H9 (cell line): ENCODE data around the gene VTI1B. TPM values are rescaled to one million over a fixed set of nuclear protein-coding genes. Genes with fewer than 3 reads are reported as not detected.

Experiments used
- DNase-seq: peaks from one replicate; pipeline ENCODE4 v3.0.0-alpha.2; 2017
- H2AFZ ChIP-seq: one replicate; pipeline ENCODE4 v1.6.1; 2013; ENCODE audit warnings: mild to moderate bottlenecking, low read length, control low read depth, moderate library complexity
- H2AK5ac ChIP-seq: 2 replicates; pipeline ENCODE4 v1.6.1; 2013; ENCODE audit warnings: low read length, control low read depth, mixed read lengths; ENCODE audit not compliant: insufficient read length
- H2BK120ac ChIP-seq: one replicate; pipeline ENCODE4 v1.6.1; 2013; ENCODE audit warnings: low read depth, mild to moderate bottlenecking, low read length, control low read depth, inconsistent platforms; ENCODE audit not compliant: poor library complexity, severe bottlenecking
- H2BK12ac ChIP-seq: 2 replicates; pipeline ENCODE4 v1.6.1; 2013; ENCODE audit warnings: low read length, control low read depth, mixed read lengths, low read depth; ENCODE audit not compliant: insufficient read length
- H2BK15ac ChIP-seq: 2 replicates; pipeline ENCODE4 v1.6.1; 2013; ENCODE audit warnings: low read depth, low read length, control low read depth
- H2BK20ac ChIP-seq: one replicate; pipeline ENCODE4 v1.6.1; 2013; ENCODE audit warnings: low read depth, mild to moderate bottlenecking, low read length, control low read depth, inconsistent platforms; ENCODE audit not compliant: poor library complexity, severe bottlenecking
- H2BK5ac ChIP-seq: 2 replicates; pipeline ENCODE4 v1.6.1; 2013; ENCODE audit warnings: low read length, control low read depth, mixed read lengths; ENCODE audit not compliant: insufficient read length
- H3K14ac ChIP-seq: 2 replicates; pipeline ENCODE4 v1.6.1; 2013; ENCODE audit warnings: low read length, control low read depth; ENCODE audit not compliant: insufficient read depth
- H3K18ac ChIP-seq: 2 replicates; pipeline ENCODE4 v1.6.1; 2013; ENCODE audit warnings: low read depth, mild to moderate bottlenecking, mixed read lengths, low read length, control low read depth; ENCODE audit not compliant: insufficient read length
- H3K23ac ChIP-seq: 2 replicates; pipeline ENCODE4 v1.6.1; 2013; ENCODE audit warnings: low read length, control low read depth, mixed read lengths, low read depth; ENCODE audit not compliant: insufficient read length
- H3K23me2 ChIP-seq: 2 replicates; pipeline ENCODE4 v1.6.1; 2013; ENCODE audit warnings: low read depth, mild to moderate bottlenecking, mixed read lengths, low read length, control low read depth; ENCODE audit not compliant: insufficient read length, poor library complexity, severe bottlenecking
- H3K27ac ChIP-seq: 2 replicates; pipeline ENCODE4 v1.5.1; 2013; ENCODE audit warnings: low read length, control low read depth, mixed read lengths, low read depth; ENCODE audit not compliant: insufficient read length
- H3K27me3 ChIP-seq: 2 replicates; pipeline ENCODE4 v1.6.1; 2013; ENCODE audit warnings: low read length, control low read depth, inconsistent platforms; ENCODE audit not compliant: insufficient read depth
- H3K4ac ChIP-seq: 2 replicates; pipeline ENCODE4 v1.6.1; 2013; ENCODE audit warnings: low read depth, mild to moderate bottlenecking, control low read depth, inconsistent platforms, low read length, moderate library complexity
- H3K4me1 ChIP-seq: 2 replicates; pipeline ENCODE4 v1.6.1; 2013; ENCODE audit warnings: low read length, control low read depth, inconsistent platforms; ENCODE audit not compliant: insufficient read depth
- H3K4me2 ChIP-seq: 2 replicates; pipeline ENCODE4 v1.6.1; 2013; ENCODE audit warnings: low read length, control low read depth, mixed read lengths; ENCODE audit not compliant: insufficient read length, insufficient read depth
- H3K56ac ChIP-seq: 2 replicates; pipeline ENCODE4 v1.6.1; 2013; ENCODE audit warnings: low read depth, mild to moderate bottlenecking, mixed read lengths, low read length, control low read depth; ENCODE audit not compliant: insufficient read length
- H3K79me1 ChIP-seq: 2 replicates; pipeline ENCODE4 v1.6.1; 2013; ENCODE audit warnings: low read depth, mild to moderate bottlenecking, moderate library complexity, low read length, control low read depth, inconsistent platforms; ENCODE audit not compliant: insufficient read depth, poor library complexity, severe bottlenecking
- H3K79me2 ChIP-seq: 2 replicates; pipeline ENCODE4 v1.6.1; 2013; ENCODE audit warnings: low read length, control low read depth, inconsistent platforms; ENCODE audit not compliant: insufficient read depth
- H3K9ac ChIP-seq: 2 replicates; pipeline ENCODE4 v1.6.1; 2013; ENCODE audit warnings: low read length, control low read depth, mixed read lengths; ENCODE audit not compliant: insufficient read length; ENCODE audit errors: extremely low read depth
- H3K9me3 ChIP-seq: one replicate; pipeline ENCODE4 v1.6.1; 2013; ENCODE audit warnings: low read depth, low read length, inconsistent platforms; ENCODE audit not compliant: control insufficient read depth
- H3T11ph ChIP-seq: one replicate; pipeline ENCODE4 v1.6.1; 2013; ENCODE audit warnings: mild to moderate bottlenecking, low read length, control low read depth, inconsistent platforms
- H4K20me1 ChIP-seq: one replicate; pipeline ENCODE4 v1.6.1; 2013; ENCODE audit not compliant: control insufficient read depth, insufficient read length, insufficient read depth
- H4K5ac ChIP-seq: 2 replicates; pipeline ENCODE4 v1.6.1; 2013; ENCODE audit warnings: low read depth, mild to moderate bottlenecking, mixed read lengths, low read length, control low read depth; ENCODE audit not compliant: insufficient read length
- H4K8ac ChIP-seq: replicated peaks from 2 replicates; pipeline ENCODE4 v1.6.1; 2013; ENCODE audit warnings: low read length, control low read depth, mixed read lengths, low read depth; ENCODE audit not compliant: insufficient read length
- H4K91ac ChIP-seq: 2 replicates; pipeline ENCODE4 v1.6.1; 2013; ENCODE audit warnings: low read depth, mild to moderate bottlenecking, moderate library complexity, mixed read lengths, low read length, control low read depth; ENCODE audit not compliant: insufficient read length
- H3K27ac Mint-ChIP-seq, 3 experiments: 2 replicates in 2 of 3; 3 replicates in 1 of 3; pipeline ENCODE4 v1.8.0; 2020 to 2021; ENCODE audit warnings: mixed read lengths in 3 of 3, mild to moderate bottlenecking in 1 of 3, moderate library complexity in 1 of 3
- H3K27me3 Mint-ChIP-seq: 2 replicates; pipeline ENCODE4 v1.8.0; 2021; ENCODE audit warnings: low read depth, mild to moderate bottlenecking, moderate library complexity, mixed read lengths
- H3K36me3 Mint-ChIP-seq, 3 experiments: 2 replicates in 2 of 3; 3 replicates in 1 of 3; pipeline ENCODE4 v1.8.0; 2020 to 2021; ENCODE audit warnings: low read depth in 3 of 3, mixed read lengths in 3 of 3; ENCODE audit not compliant: insufficient read depth in 1 of 3
- H3K4me1 Mint-ChIP-seq, 2 experiments: 2 replicates each; pipeline ENCODE4 v1.8.0; 2020; ENCODE audit warnings: mixed read lengths in 2 of 2
- H3K4me3 Mint-ChIP-seq, 2 experiments: 2 replicates in 1 of 2; 3 replicates in 1 of 2; pipeline ENCODE4 v1.8.0; 2020 to 2021; ENCODE audit warnings: mild to moderate bottlenecking in 2 of 2, mixed read lengths in 2 of 2, moderate library complexity in 1 of 2
- H3K9me3 Mint-ChIP-seq, 2 experiments: 2 replicates in 1 of 2; 3 replicates in 1 of 2; pipeline ENCODE4 v1.8.0; 2020; ENCODE audit warnings: mild to moderate bottlenecking in 2 of 2, mixed read lengths in 2 of 2, moderate library complexity in 1 of 2
- WGBS: extraction: QIAGEN DNeasy Blood & Tissue Kit; methylation state at CpG from one replicate; pipeline ENCODE4 v1.1.7; 2013; ENCODE audit warnings: missing lambda C conversion rate, low lambda C conversion rate, mixed read lengths; ENCODE audit not compliant: insufficient read length; ENCODE audit errors: extremely low coverage; 5-methylcytosine and 5-hydroxymethylcytosine counted together
- long read RNA-seq: library from polyadenylated mRNA; unstranded; transcript quantifications from one replicate; pipeline ENCODE4 v2.0.0, GENCODE V29; 2020
- total RNA-seq: library from RNA; stranded (reverse); gene quantifications from 2 replicates; pipeline ENCODE4 v1.2.1, GENCODE V29; 2021
- TF ChIP-seq, protein P1 (sequence below): fragments of 200-600 bp; sonication (generic); conservative IDR thresholded peaks from 3 replicates; pipeline ENCODE4 v1.8.0; 2021; ENCODE audit warnings: antibody characterized with exemption, mild to moderate bottlenecking

VTI1B gene, protein sequence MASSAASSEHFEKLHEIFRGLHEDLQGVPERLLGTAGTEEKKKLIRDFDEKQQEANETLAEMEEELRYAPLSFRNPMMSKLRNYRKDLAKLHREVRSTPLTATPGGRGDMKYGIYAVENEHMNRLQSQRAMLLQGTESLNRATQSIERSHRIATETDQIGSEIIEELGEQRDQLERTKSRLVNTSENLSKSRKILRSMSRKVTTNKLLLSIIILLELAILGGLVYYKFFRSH
- 118 and 121 TPM in 2 replicates for total RNA-seq
- long read RNA-seq, full-length matches to known transcripts: 216 of 244 reads
- long read RNA-seq, partial matches to known transcripts: 2 of 244 reads
- long read RNA-seq, other reads (novel, unspliced or antisense): 26 of 244 reads

DNA sequence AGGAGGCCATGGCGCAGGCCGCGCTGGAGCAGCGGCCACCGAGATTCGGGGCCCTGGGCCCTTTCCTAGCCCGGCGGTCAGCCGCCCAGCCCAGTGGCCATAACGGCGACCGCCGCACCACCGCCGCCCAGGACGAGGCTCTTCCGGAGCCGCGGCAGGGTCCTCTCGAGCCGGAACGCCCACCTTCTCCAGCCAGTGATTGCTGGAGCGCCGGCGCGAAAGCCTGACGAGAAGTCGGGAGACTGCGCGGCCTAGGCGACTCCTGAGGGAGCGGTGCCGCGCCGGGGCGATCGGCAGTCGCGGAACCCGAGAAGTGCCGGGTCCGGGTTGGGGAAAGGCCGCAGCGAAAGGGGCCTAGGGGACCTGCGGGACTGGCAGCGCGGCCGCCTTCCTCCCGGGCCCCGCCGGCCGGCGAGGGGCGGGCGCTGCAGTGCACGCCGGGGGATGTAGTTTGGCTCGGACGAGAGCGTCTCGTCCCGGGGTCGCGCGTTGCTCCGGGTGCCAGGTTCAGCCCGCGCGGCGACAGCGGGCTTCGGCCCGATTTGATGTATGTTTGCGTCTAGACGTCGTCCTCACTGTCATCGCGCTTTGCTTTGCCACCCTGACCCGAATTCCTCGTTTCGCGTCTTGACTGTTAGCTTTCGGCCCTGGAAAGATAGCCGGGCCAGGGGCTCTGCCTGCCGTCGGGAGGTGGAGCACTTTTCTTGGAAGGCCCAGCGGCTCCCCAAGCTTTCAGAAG is at the start of gene VTI1B:
Gene VTI1B, minus strand, starts transcription at position 153 of the 739 bp plus-strand sequence. Its CDS starts 143 bp downstream, at position 10.
- Histone ChIP-seq H3K27me3 (no peaks in the 10 kb centered on the region), H3K79me2 (peaks cover 4% of the 10 kb centered on the region; the same call in 1 of the 2 replicates), H2BK5ac (no peak within 1 kb of the TSS), H3K23ac (no peak within 1 kb of the TSS), H3K27ac (peak within 1 kb of the TSS; percentile 28), H4K91ac (no peak within 1 kb of the TSS), H3K4me2 (peak within 1 kb of the TSS; percentile 59), H3K9ac (peak within 1 kb of the TSS; percentile 79), H3K23me2 (peaks cover 5% of the 10 kb centered on the region), H3T11ph (no peak within 1 kb of the TSS), H2BK12ac (no peak within 1 kb of the TSS), H3K79me1 (no peaks in the 10 kb centered on the region), H3K9me3 (no peaks in the 10 kb centered on the region), H3K4me1 (peaks cover 2% of the 10 kb centered on the region; the same call in 1 of the 2 replicates), H3K4ac (no peak within 1 kb of the TSS), H3K14ac (peak within 1 kb of the TSS; percentile 97), H2BK120ac (no peak within 1 kb of the TSS), H2BK20ac (no peak within 1 kb of the TSS), H4K20me1 (no peaks in the 10 kb centered on the region), H4K8ac (no peak within 1 kb of the TSS), H3K56ac (no peak within 1 kb of the TSS), H4K5ac (no peak within 1 kb of the TSS), H2AK5ac (no peak within 1 kb of the TSS), H2BK15ac (no peak within 1 kb of the TSS), H2AFZ (no peak within 1 kb of the TSS), H3K18ac (peak within 1 kb of the TSS; percentile 97)
- peak within 1 kb of the TSS; percentile 92 to 97 (median 94); a peak in 6 of 7 replicates for H3K27ac Mint-ChIP-seq
- H3K27me3 Mint-ChIP-seq: no peaks in the 10 kb centered on the region; the same call in 1 of the 2 replicates
- H3K36me3 Mint-ChIP-seq: peaks cover 9 to 29% (median 27%) of the 10 kb centered on the region in 3 experiments
- peak; percentile 83 for DNase-seq
- H3K4me3 Mint-ChIP-seq: peak within 1 kb of the TSS; percentile 75 to 93
- no peaks in the 10 kb centered on the region; a peak in 1 of 5 replicates for H3K9me3 Mint-ChIP-seq
- no CpG with 5 or more reads among the region's 87 CpGs for WGBS
- TF ChIP-seq, protein P1, sequence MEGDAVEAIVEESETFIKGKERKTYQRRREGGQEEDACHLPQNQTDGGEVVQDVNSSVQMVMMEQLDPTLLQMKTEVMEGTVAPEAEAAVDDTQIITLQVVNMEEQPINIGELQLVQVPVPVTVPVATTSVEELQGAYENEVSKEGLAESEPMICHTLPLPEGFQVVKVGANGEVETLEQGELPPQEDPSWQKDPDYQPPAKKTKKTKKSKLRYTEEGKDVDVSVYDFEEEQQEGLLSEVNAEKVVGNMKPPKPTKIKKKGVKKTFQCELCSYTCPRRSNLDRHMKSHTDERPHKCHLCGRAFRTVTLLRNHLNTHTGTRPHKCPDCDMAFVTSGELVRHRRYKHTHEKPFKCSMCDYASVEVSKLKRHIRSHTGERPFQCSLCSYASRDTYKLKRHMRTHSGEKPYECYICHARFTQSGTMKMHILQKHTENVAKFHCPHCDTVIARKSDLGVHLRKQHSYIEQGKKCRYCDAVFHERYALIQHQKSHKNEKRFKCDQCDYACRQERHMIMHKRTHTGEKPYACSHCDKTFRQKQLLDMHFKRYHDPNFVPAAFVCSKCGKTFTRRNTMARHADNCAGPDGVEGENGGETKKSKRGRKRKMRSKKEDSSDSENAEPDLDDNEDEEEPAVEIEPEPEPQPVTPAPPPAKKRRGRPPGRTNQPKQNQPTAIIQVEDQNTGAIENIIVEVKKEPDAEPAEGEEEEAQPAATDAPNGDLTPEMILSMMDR: no peak; the same call in 2 of the 3 replicates
- H3K4me1 Mint-ChIP-seq: peaks cover 14 to 18% of the 10 kb centered on the region in 2 experiments
